ENCODE data around the gene PHB1. TPM values are rescaled to one million over a fixed set of nuclear protein-coding genes. Genes with fewer than 3 reads are reported as not detected.

Gene PHB1
- total RNA-seq, 4 donors from 2014 or later, result 86.9 to 139 (median 111) TPM

DNA sequence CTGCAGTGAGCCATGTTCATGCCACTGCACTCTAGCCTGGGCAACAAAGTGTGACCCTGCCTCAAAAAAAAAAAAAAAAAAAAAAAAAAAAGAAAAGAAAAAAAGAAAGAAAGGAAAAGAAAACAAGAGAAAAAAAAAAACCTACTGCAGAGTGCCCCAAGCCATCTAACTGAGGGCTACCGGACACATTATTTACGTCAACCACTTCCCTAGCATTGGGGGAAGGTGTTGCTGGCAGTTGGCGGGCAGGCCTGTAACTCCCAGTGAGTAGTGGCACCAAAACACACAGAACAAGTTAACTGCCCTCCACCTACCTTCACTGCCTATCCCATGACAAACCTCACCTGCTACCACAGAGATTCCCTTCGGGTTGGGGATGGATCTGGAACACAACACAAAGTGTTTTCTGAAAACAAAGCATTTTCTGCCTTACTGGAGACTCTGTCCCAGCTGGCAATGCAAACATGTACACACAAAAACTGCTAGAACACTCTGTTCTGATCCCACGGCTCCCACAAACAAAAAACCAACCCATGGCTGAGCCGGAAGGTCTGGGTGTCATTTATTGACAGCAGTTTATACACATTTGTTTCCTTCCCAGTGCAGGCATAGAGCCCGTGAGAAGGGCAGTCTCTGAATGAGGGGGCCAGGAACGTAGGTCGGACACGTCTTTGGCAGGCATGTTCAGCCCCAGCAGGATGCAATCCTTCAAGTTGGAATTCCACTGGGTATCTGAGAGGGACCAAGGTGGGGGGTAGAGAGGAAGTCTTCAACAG lies 11.0 kb downstream of the PHB1 start:
- DNase-seq (ENCODE audit: low spot score) (no peak), ATAC-seq (ENCODE audit: low FRiP score) (no peak)

GRCh38 chr17:49402706-49403105 lies 12.0 kb downstream of the PHB1 start:
- no peak for ATAC-seq (ENCODE audit: low FRiP score)
- no peak for DNase-seq (ENCODE audit: low spot score)
- TF ChIP-seq CTCF (IDR thresholded peaks at IDR 0.05), result no peak

More for the DNA sequence above, 11.0 kb downstream of the PHB1 start:
- TF ChIP-seq CTCF (IDR thresholded peaks at IDR 0.05), result no peak

GRCh38 chr17:49401971-49402611 lies 12.6 kb downstream of the PHB1 start:
- TF ChIP-seq CTCF (IDR thresholded peaks at IDR 0.05), result no peak

GRCh38 chr17:49399995-49400394 lies 14.7 kb downstream of the PHB1 start:
- DNase-seq (ENCODE audit: low spot score) (no peak), ATAC-seq (ENCODE audit: low FRiP score) (no peak)
- no peak for TF ChIP-seq CTCF (IDR thresholded peaks at IDR 0.05)

More at GRCh38 chr17:49401971-49402611, 12.6 kb downstream of the PHB1 start:
- ATAC-seq (ENCODE audit: low FRiP score) (no peak), DNase-seq (ENCODE audit: low spot score) (no peak)

- ATAC-seq (ENCODE audit: low FRiP score), result no peak
- no peak for TF ChIP-seq CTCF (IDR thresholded peaks at IDR 0.05)
- no peak for DNase-seq (ENCODE audit: low spot score)
Measured at GRCh38 chr17:49397586-49397985, 17.1 kb downstream of the PHB1 start.

DNA sequence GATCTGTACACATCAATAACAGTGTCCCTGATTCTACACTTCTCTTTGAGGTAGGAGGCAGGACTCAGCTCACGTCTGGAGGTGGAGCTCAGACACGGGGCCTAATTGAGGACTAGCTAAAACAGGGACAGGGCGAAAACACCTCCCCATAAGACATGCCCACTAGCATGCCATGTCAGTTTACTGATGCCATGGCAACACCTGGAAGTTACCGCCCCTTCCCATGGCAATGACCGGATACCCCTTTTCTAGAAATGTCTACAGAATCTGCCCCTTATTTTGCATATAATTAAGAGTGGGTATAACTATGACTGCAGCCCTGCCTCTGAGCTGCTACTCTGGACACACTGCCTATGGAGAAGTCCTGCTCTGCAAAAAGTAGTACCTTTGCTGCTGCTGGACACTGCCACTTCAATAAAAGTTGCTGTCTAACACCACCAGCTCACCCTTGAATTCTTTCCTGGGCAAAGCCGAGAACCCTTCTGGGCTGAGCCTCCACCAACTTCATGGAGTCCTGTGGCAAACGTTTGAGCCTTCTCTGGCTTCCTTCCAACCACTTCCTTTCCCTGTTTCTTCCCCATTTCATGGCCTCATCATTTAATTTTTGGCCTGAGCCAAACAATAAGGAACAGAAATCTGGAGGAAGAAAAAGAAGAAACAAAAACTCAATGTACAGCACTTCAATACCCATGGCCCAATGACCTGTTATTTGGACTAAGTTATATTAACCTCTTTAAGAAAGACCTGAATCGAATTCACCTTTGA lies 21.0 kb downstream of the PHB1 start:
- ATAC-seq (ENCODE audit: low FRiP score) (no peak), DNase-seq (ENCODE audit: low spot score) (no peak)
- no peak for TF ChIP-seq CTCF (IDR thresholded peaks at IDR 0.05)

Measured in omental fat pad (tissue), 4 donors.